ENCODE results near the gene MAN2A2.

DNA sequence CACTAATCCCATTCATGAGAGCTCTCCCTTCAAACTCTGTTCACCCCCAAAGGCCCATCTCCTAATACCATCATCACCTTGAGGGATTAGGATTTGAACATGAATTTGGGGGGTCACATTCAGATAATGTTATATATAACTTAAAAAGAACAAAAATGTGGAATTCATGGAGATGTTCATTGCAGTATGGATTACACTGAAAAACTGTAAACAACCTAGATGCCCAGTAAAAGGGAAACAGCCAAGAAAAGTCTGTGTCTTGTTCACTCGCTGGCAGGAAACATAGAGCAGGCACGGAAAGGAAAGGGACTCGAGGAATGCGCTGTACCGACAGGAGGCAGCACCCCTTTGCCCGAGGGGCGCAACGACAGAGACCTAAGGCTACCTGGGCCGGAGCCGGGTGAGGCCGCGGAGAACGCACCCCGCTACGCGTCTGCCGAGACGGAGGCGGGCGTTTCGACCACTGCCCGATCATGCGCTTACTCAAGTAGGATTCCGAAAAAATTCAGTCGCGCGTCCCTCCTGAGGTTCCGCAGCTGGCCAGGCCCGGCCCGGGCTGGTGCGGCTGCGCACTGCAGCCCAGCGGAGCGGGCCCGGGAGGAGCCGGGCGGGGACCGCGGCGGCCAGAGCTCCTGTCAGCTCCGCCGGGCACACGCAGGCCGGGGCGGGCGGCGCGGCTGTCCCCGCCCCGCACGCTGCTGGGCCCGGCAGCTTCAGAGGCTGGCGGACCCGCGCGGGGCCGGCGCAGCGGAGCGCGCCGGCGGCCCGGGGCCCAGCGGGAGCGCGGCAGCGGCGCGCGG is 862 bp upstream of the MAN2A2 start:
- TF ChIP-seq, protein P1, sequence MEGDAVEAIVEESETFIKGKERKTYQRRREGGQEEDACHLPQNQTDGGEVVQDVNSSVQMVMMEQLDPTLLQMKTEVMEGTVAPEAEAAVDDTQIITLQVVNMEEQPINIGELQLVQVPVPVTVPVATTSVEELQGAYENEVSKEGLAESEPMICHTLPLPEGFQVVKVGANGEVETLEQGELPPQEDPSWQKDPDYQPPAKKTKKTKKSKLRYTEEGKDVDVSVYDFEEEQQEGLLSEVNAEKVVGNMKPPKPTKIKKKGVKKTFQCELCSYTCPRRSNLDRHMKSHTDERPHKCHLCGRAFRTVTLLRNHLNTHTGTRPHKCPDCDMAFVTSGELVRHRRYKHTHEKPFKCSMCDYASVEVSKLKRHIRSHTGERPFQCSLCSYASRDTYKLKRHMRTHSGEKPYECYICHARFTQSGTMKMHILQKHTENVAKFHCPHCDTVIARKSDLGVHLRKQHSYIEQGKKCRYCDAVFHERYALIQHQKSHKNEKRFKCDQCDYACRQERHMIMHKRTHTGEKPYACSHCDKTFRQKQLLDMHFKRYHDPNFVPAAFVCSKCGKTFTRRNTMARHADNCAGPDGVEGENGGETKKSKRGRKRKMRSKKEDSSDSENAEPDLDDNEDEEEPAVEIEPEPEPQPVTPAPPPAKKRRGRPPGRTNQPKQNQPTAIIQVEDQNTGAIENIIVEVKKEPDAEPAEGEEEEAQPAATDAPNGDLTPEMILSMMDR (IDR thresholded peaks at IDR 0.05; ENCODE audit: low read depth, low read length, poor library complexity, severe bottlenecking), result peak; percentile 73
- no peak for TF ChIP-seq EZH2phosphoT487 (IDR thresholded peaks at IDR 0.05; ENCODE audit: borderline replicate concordance, low read length)

Data from DOHH2 (cell line).